ENCODE data around the gene SLC25A20.
A peak's percentile ranks its signal among the peaks of the same experiment; 100 is the strongest.
"Not testable (repeated sequence)": the region's sequence is repeated elsewhere in the genome, so short reads cannot be mapped to it uniquely, and the experiment has no call there.

SLC25A20 gene

GRCh38 chr3:48926425-48927392 lies 28.0 kb upstream of the SLC25A20 start:
- ChIA-PET CTCF (interaction anchor here (1.7 to 1.8 kb wide), 2 partner anchors 11 kb away, joined by 5 read pairs; no protein-coding TSS in a partner anchor), POLR2A (interaction anchor here (1.2 kb wide), 1 partner anchor 7 kb away, joined by 6 read pairs; no protein-coding TSS in a partner anchor)
- Histone ChIP-seq H3K36me3 (ENCODE audit: control insufficient read depth in 4 of 4, insufficient read depth in 4 of 4, low read length in 3 of 4) (peaks cover 17 to 58% (median 35%) of the 10 kb centered on the region in 4 experiments), H3K27ac (ENCODE audit: insufficient read depth in 1 of 2, low read depth in 1 of 2, low read length in 2 of 2, poor library complexity in 1 of 2, severe bottlenecking in 2 of 2) (no peak overlapping the region), H3K4me3 (ENCODE audit: control insufficient read depth in 1 of 7, extremely low read depth in 1 of 7, insufficient read depth in 4 of 7, low read depth in 2 of 7, low read length in 6 of 7) (no peak overlapping the region), H3K27me3 (replicated peaks in 2 of 5; ENCODE audit: control insufficient read depth in 4 of 5, insufficient read depth in 5 of 5, low read length in 4 of 5) (no peaks in the 10 kb centered on the region), H3K9me3 (ENCODE audit: control extremely low read depth in 1 of 5, control insufficient read depth in 4 of 5, insufficient read depth in 2 of 5, low read depth in 1 of 5, low read length in 4 of 5) (no peaks in the 10 kb centered on the region), H3K4me1 (ENCODE audit: control extremely low read depth in 1 of 4, control insufficient read depth in 4 of 4, insufficient read depth in 4 of 4, low read length in 3 of 4) (peaks cover 0 to 24% (median 15%) of the 10 kb centered on the region in 4 experiments)
- no peak for DNase-seq
- WGBS (ENCODE audit: insufficient coverage) = 97% methylated on average over 7 of the region's 11 CpGs

DNA sequence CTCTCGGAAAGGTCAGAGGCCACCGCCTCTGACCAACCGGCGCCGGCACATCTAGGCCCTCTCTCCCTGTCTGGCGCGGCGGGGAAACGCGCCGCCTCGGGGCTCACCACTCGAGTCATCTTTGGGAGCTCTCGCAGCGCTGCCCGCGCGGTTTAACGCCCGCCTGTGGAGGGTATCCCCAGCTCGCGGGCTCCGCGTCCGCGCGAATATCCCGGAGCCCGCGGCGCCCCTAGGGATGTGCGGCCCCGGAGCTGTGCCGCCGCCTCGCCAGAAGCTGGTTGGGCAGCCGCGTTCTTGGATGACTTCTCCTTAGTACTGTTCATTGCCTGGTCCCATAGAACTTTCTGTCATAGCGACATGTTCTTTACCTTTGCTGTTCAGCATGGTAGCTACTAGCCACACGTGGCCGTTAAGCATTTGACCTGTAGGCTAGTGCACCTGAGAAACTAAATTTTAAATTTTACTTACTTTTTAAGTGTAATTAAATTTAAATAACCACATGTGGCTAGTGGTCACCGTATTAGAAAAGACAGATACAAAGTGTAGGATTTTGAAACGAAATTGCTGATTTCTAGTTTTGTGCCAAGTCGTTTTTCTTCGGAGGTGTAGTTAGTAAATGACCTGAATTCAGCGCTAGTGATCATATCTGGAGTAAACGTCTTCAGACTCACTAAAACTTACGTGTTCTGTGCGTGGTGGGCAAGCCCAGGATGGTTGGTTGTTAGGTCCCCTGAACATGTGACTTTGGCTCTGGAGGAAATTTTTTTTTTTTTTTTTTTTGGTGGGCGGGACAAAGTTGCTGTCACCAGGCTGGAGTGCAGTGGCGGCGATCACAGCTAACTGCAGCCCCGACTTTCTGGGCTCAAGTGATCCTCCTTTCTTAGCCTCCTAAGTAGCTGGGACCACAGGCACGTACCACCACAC lies 20.8 kb upstream of the SLC25A20 start:
- Histone ChIP-seq H3K27ac (ENCODE audit: insufficient read depth in 1 of 2, low read depth in 1 of 2, low read length in 2 of 2, poor library complexity in 1 of 2, severe bottlenecking in 2 of 2) (peak overlapping the region; percentile 93 to 98), H3K27me3 (replicated peaks in 2 of 5; ENCODE audit: control insufficient read depth in 4 of 5, insufficient read depth in 5 of 5, low read length in 4 of 5) (no peaks in the 10 kb centered on the region), H3K4me1 (ENCODE audit: control extremely low read depth in 1 of 4, control insufficient read depth in 4 of 4, insufficient read depth in 4 of 4, low read length in 3 of 4) (peaks cover 5 to 25% (median 17%) of the 10 kb centered on the region in 4 experiments), H3K4me3 (ENCODE audit: control insufficient read depth in 1 of 7, extremely low read depth in 1 of 7, insufficient read depth in 4 of 7, low read depth in 2 of 7, low read length in 6 of 7) (peak overlapping the region; percentile 82 to 99 (median 85)), H3K9me3 (ENCODE audit: control extremely low read depth in 1 of 5, control insufficient read depth in 4 of 5, insufficient read depth in 2 of 5, low read depth in 1 of 5, low read length in 4 of 5) (no peaks in the 10 kb centered on the region), H3K36me3 (ENCODE audit: control insufficient read depth in 4 of 4, insufficient read depth in 4 of 4, low read length in 3 of 4) (peaks cover 0 to 21% (median 10%) of the 10 kb centered on the region in 4 experiments)
- under 1% methylated on average over 35 of the region's 54 CpGs for WGBS (ENCODE audit: insufficient coverage)
- peak; percentile 83 to 91 (median 90) for DNase-seq
- CTCF ChIA-PET = interaction anchor here (0.6 to 2.3 kb wide), 6 partner anchors 8 to 22 kb away, joined by 3 to 11 read pairs (median 5); no protein-coding TSS in a partner anchor
- POLR2A ChIA-PET = interaction anchor here (0.6 to 2.2 kb wide), 20 partner anchors 8 to 203 kb away, joined by 3 to 24 read pairs (median 6); partner anchors contain the start of genes DALRD3, IMPDH2, IP6K2 and PRKAR2A

DNA sequence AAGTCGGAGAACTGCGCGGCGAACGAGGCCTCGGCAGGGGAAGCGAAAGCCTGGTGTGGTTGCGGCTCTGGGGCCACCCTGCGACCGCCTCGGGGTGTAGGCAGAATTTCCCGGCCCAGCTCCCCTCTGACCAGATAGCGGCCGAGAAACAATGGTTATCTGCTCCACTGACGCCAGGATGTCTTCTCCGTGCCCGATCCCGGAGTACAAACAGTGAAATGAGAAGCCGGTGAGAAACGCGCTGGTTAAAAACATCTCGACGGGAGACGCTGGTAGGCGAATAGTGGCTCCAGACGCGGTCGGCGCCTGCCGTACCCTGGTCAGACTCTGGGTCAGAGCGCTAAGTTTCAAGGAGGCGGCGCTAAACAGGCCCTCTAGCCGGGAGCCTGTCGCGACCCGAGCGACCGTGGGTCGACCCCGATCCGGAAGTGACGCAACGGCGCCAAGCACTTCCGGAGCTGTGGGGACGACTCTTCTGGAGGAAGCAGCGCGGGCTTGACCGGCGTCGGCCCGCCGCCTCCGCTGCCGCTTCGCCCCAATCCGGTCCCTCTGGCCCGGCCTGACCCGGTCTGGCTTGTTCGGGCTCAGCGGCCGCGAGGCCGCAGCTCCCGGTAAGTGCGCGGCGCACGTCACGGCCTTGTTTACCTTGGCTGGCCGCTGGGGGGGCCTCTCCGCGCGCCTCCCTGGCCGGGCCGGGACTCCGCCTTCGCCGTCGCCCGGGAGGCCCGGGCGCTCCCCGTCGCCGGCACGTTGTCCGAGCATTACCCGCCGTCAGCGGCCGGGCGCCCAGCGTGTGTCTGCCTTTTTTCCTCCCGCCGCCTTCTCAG lies 19.9 kb upstream of the SLC25A20 start, which contains the start of gene ARIH2:
Gene ARIH2 (plus strand): TSS at position 455 of the 827 bp plus-strand sequence. CDS start 8,717 bp downstream, outside the sequence.
- H3K27me3 ChIP-seq (replicated peaks in 2 of 5; ENCODE audit: control insufficient read depth in 4 of 5, insufficient read depth in 5 of 5, low read length in 4 of 5) = no peaks in the 10 kb centered on the region
- H3K4me1 ChIP-seq (ENCODE audit: control extremely low read depth in 1 of 4, control insufficient read depth in 4 of 4, insufficient read depth in 4 of 4, low read length in 3 of 4) = peaks cover 5 to 25% (median 17%) of the 10 kb centered on the region in 4 experiments
- DNase-seq = peak; percentile 95 to 96 (median 96)
- peak within 1 kb of the TSS; percentile 82 to 99 (median 85) for H3K4me3 ChIP-seq (ENCODE audit: control insufficient read depth in 1 of 7, extremely low read depth in 1 of 7, insufficient read depth in 4 of 7, low read depth in 2 of 7, low read length in 6 of 7)
- WGBS (ENCODE audit: insufficient coverage) = under 1% methylated on average over 87 of the region's 97 CpGs
- POLR2A ChIA-PET = interaction anchor here (0.6 to 2.2 kb wide), 20 partner anchors 9 to 446 kb away, joined by 3 to 24 read pairs (median 4); partner anchors contain the start of genes DALRD3, IMPDH2, IP6K2 and PRKAR2A
- H3K9me3 ChIP-seq (ENCODE audit: control extremely low read depth in 1 of 5, control insufficient read depth in 4 of 5, insufficient read depth in 2 of 5, low read depth in 1 of 5, low read length in 4 of 5) = no peaks in the 10 kb centered on the region
- peaks cover 0 to 12% (median 2%) of the 10 kb centered on the region in 4 experiments for H3K36me3 ChIP-seq (ENCODE audit: control insufficient read depth in 4 of 4, insufficient read depth in 4 of 4, low read length in 3 of 4)
- CTCF ChIA-PET = interaction anchor here (1.1 to 2.3 kb wide), 6 partner anchors 9 to 33 kb away, joined by 3 to 11 read pairs (median 5); no protein-coding TSS in a partner anchor
- peak within 1 kb of the TSS; percentile 93 to 98 for H3K27ac ChIP-seq (ENCODE audit: insufficient read depth in 1 of 2, low read depth in 1 of 2, low read length in 2 of 2, poor library complexity in 1 of 2, severe bottlenecking in 2 of 2)

GRCh38 chr3:48915296-48915695 lies 16.6 kb upstream of the SLC25A20 start:
- DNase-seq = peak in 2 of 3 donors; percentile 36 to 54
- Histone ChIP-seq H3K27ac (ENCODE audit: insufficient read depth in 1 of 2, low read depth in 1 of 2, low read length in 2 of 2, poor library complexity in 1 of 2, severe bottlenecking in 2 of 2) (no peak overlapping the region), H3K36me3 (ENCODE audit: control insufficient read depth in 4 of 4, insufficient read depth in 4 of 4, low read length in 3 of 4) (no peaks in the 10 kb centered on the region), H3K4me3 (ENCODE audit: control insufficient read depth in 1 of 7, extremely low read depth in 1 of 7, insufficient read depth in 4 of 7, low read depth in 2 of 7, low read length in 6 of 7) (no peak overlapping the region), H3K9me3 (ENCODE audit: control extremely low read depth in 1 of 5, control insufficient read depth in 4 of 5, insufficient read depth in 2 of 5, low read depth in 1 of 5, low read length in 4 of 5) (no peaks in the 10 kb centered on the region), H3K4me1 (ENCODE audit: control extremely low read depth in 1 of 4, control insufficient read depth in 4 of 4, insufficient read depth in 4 of 4, low read length in 3 of 4) (peaks cover 5 to 21% (median 15%) of the 10 kb centered on the region in 4 experiments), H3K27me3 (replicated peaks in 2 of 5; ENCODE audit: control insufficient read depth in 4 of 5, insufficient read depth in 5 of 5, low read length in 4 of 5) (no peaks in the 10 kb centered on the region)
- ChIA-PET POLR2A (no interaction called here), CTCF (interaction anchor here (1.2 to 2.2 kb wide), 4 partner anchors 8 to 58 kb away, joined by 3 to 5 read pairs (median 4); no protein-coding TSS in a partner anchor)
- WGBS (ENCODE audit: insufficient coverage) = 100% methylated on average over 1 of the region's 1 CpG

DNA sequence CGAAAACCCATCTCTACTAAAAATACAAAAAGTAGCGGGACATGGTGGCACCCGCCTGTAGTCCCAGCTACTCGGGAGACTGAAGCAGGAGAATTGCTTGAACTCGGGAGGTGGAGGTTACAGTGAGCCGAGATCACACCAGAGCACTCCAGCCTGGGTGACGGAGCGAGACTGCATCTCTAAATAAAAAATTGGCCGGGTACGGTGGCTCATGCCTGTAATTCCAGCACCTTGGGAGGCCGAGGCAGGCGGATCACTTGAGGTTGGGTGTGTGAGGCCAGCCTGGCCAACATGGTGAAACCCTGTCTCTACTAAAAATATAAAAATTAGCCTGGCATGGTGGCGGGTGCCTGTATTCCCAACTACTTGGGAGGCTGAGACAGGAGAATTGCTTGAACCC lies 8.3 kb upstream of the SLC25A20 start:
- DNase-seq; H3K27me3 ChIP-seq (replicated peaks in 2 of 5; ENCODE audit: control insufficient read depth in 4 of 5, insufficient read depth in 5 of 5, low read length in 4 of 5); H3K36me3 ChIP-seq (ENCODE audit: control insufficient read depth in 4 of 4, insufficient read depth in 4 of 4, low read length in 3 of 4); H3K9me3 ChIP-seq (ENCODE audit: control extremely low read depth in 1 of 5, control insufficient read depth in 4 of 5, insufficient read depth in 2 of 5, low read depth in 1 of 5, low read length in 4 of 5); H3K4me3 ChIP-seq (ENCODE audit: control insufficient read depth in 1 of 7, extremely low read depth in 1 of 7, insufficient read depth in 4 of 7, low read depth in 2 of 7, low read length in 6 of 7); H3K27ac ChIP-seq (ENCODE audit: insufficient read depth in 1 of 2, low read depth in 1 of 2, low read length in 2 of 2, poor library complexity in 1 of 2, severe bottlenecking in 2 of 2); H3K4me1 ChIP-seq (ENCODE audit: control extremely low read depth in 1 of 4, control insufficient read depth in 4 of 4, insufficient read depth in 4 of 4, low read length in 3 of 4): not testable (repeated sequence)
- WGBS (ENCODE audit: insufficient coverage) = 97% methylated on average over 12 of the region's 13 CpGs
- CTCF ChIA-PET = interaction anchor here (1.4 kb wide), 1 partner anchor 12 kb away, joined by 3 read pairs; the partner anchor contains the start of gene ARIH2
- POLR2A ChIA-PET = interaction anchor here (0.7 kb wide), 1 partner anchor 342 kb away, joined by 5 read pairs; no protein-coding TSS in a partner anchor
